Activated CD4-positive, alpha-beta T cell treated with anti-CD3 and anti-CD28 coated beads, Interleukin-2, Interleukin-6, amounts not matched to agents 100 ng/mL and 50 ng/mL, durations not matched to agents 16 hours and 8 hours (primary cell): ENCODE measurements around the gene LMF2.

Experiments
- DNase-seq: peaks from one replicate; pipeline ENCODE4 v3.0.0-alpha.2; 2020

LMF2 gene

DNA sequence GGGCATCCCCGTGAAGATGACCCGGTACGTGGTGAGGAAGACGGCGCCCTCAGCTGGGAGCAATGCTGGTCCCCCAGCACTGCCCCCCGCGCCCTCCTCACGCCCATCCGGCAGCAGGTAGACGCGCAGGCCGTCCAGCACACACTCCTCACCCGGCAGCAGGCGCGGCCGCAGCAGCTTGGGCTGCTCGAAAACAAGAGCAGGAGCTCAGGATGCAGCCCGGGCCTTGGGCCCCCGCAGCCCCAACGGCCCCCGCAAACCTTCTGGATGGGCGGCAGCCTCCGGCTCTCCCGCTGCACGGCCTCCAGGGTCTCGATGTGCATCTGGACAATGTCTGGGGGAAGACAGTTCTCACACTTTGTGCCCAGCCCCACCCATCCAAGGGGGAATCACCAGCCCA lies 46.0 kb downstream of the LMF2 start:
- no peak for DNase-seq

DNA sequence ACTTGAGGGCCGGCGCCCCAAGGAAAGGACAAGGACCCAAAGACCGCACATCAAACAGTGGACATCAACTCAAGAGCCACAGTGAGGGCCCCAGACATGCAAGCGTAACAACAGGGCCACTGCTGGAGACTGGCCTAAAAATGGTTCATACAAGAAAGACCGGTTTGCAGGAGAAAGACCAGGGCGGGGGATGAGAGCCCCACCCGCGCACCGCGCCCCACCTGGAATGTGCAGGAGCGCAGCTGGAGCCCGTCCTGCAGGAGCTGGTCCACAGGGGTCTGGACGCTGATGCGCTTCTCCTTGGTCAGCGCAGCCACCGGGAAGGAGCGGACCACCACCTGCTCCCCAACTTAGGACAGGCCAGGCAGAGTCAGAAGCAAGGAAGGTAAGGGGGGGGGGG lies 46.6 kb downstream of the LMF2 start:
- DNase-seq: no peak

DNA sequence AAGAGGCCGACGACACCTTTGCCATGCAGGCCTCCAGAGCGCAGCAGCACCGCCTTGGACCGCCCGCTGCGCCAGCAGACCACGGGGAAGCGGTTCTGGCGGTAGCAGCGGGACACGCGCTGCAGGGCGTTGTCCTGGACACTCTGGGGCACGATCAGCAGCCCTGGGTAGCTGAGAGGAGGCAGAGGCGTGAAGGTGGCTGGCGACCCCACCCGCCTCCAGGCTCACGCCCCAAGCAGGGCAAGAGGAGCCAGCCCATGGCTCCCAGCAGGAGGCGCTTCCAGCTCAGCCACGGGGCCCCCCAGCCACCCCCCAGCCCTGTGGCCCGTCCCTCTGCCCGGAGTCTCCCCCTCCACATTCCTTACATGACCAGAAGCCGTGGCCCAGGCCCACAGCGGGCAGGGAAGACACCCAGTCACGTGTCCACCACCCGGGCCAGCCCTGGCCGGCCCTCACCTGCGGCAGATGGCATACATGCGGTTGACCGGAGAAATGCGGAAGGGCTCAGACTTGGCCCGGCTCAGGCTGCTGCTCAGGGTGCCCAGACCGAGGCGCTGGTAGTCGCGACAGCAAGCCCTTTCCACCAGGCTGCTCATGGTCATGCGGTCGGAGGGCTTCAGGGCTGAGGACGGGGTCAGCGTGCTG lies 47.9 kb downstream of the LMF2 start:
- DNase-seq: no peak

DNA sequence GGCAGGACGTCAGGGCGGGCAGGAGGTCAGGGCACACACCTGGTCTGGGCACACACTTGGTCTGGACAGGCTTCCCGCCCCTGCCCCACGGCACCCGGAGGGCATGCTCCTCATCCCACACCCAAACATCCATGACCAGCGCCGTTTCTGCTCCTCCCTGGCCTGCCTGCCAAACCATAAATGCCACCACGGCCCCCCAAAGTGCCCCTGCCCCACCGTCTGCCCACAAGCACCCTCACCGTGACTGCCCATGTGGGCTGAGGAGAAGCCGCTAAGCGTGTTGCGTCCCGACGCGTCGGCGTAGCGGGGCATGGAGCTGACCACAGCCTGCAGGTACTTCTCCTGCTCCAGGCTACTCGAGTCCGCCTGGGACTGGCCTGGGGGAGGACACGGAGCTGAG lies 48.5 kb downstream of the LMF2 start:
- no peak for DNase-seq

DNA sequence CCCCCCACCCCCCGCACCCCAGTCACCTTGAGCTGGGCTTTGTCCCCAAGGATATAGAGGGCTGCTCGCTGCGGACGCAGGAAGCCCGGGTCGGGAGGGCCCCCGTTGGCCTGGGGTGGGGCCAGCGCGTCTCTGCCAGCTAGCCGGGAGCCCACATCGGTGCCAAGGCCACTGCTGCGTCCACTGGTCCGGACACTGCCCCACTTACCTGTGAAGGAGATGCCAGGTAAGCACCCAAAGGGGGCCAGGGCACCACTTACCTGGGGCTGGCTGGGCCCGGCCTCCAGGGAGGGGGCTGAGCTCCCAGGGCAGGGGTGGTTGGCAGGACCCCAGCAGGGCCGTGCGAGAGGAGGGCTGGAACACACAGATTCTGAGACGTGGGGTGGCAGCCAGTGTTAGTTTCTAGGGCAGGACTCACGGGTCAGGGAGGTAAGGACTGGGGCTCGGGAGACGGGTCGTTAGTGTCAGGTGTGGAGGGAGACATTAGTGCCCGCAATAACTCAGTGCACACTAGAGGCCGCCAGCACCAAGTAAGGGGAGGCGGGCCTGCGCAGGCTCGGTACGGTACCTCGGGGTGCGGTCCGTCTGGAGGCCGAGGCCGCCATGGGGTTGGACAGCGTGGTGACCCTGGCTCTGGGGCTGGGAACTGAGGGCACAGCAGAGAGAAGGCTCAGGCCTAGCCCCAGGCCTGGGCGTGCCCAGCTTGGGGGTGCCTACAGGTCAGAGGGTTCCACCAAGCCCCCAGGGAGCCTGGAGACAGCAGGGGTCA lies 50.9 kb downstream of the LMF2 start:
- no peak for DNase-seq

DNA sequence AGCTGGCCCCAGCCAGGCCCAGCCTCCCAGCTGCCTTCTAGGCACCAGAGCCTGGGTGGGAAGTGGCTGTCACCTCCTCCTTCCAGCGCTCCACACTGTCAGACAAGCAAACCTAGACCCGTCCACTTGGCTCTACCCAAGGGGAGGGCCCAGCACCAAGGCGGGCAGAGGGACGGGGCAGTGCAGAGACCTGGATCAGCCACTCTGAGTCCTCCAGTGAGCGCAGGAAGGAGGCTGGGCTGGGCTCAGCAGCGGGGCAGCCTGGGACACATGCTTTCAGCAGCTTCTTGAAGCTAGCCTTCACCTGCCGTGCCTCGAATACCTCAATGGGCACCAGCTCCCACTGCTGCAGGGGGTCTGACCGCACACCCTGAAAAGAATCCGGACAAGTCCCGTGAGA lies 51.5 kb downstream of the LMF2 start:
- DNase-seq: no peak

DNA sequence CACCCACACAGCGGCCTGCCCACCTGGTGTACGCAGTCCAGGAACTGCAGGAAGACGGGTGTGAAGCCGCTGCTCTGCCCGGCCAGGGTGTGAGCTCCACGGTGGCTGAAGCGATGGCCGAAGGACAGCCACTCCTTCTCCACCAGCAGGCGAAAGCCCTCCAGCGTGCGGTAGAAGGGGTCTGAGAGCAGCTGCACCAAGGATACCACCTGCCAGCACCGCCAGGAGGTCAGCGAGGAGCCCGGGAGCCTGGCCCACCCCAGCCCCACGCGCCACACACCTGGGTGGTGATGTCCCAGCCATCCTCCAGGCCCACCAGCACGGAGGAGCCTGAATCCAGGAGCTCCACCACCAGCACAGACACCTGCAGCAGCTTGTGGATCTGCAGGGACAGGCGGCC lies 52.3 kb downstream of the LMF2 start:
- DNase-seq: no peak

DNA sequence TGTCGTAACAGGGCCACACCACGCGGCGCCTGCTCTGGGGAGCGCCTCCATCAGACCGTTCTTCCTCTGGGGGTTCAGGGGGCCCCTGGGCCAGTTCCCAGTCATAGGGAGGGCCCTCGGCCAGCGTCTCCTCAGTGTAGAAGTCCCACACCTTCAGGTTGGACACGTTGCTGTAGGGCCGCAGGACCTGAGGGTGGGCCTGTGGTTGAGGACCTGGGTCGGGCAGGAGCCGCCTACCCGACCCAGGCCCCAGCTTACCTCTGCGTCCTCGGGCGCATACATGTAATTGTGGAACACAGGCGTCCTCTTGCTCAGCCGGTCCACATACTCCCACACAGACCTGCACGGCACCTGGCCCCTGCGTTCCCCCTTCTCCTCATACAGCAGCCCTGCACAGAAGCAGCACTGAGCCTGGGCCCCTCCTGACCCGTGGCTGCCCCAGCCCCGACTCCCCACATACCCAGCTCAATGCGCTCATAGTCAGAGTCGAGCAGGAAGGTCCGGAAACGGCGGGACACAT lies 52.9 kb downstream of the LMF2 start:
- no peak for DNase-seq
